ENCODE measurements around the gene NDUFA6. TPM values are rescaled to one million over a fixed set of nuclear protein-coding genes. Genes with fewer than 3 reads are reported as not detected.

NDUFA6 gene
- 62.5 TPM for total RNA-seq

DNA sequence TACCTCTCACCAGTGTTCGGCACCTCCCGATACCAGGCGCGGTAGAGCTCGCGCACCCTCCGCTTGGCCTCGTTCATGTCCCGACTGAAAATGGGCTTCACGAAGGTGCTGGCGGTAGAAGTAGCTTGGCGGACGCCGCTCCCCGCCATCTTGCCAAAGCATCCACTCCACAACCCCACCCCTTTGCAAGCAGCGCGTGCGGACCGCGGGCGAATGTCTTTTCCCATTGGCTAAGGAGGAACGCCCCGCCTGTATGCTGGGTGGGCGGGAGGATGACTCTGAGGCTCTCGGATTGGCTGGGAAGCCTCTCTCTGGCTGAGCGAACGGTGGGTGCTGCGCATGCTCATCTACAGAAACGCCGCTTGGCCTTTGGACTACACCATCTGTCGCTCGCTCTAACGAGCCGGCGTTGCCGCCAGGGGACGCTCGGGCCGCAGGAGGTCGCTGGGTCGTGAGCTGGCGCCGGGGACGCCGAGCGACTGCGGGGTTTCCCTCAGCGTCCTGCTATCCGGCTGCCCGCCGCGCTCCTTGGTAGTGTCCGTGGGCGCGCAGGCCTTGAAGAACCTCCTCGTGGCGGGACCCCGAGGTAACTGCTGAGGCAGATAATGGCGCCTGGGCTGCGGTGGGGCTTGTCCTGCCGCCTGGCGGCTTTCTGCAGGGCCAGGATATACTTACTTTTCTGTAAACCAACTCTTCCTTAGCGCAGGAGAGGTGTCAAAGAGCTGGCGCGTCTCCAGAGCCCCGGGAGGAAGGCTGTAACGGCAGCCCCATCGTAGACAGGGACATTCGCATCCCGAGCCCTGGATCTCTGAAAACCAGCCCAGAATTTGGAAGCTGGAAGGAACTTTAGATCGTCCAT lies at the start of gene NDUFA6:
TSS of gene NDUFA6 (minus strand) at position 177 of the 859 bp plus-strand sequence. CDS start at position 149, 28 bp downstream.

DNA sequence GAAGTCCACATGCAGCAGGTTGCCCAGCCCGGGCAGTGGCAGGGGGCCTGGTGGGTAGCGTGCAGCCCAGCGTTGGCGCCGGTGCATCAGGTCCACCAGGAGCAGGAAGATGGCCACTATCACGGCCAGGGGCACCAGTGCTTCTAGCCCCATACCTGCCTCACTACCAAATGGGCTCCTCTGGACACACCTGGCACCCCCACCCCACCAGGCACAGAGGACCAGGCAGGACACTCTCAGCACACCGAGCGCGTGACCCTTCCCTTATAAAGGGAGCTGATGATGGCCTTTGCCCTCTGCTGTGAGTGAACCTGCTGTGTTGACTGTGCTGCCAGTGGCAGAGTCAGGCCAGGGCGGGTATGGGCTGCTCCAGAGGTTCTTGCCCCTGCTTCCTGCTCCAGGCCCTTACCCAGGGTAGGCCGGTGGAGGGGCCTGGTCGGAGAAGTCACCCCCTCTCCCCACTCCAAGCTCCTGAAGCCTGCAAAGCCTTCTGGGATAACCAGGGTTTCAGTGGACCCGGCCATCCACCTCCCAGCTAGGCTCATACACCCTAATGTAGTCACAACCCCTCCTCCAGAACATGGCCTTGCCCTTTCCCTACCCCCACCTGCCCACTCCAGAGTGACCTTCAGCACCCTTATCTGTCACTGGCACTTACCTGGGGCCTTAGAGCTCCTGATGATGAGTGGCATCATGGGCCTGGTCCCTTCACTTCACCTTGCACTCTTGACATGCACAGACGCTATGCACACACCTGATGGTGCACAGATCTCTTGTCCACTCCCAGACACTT lies 40.3 kb upstream of the NDUFA6 start, which contains the start of gene CYP2D6:
TSS of gene CYP2D6 (minus strand) at position 172 of the 793 bp plus-strand sequence. CDS start at position 153, 19 bp downstream.

DNA sequence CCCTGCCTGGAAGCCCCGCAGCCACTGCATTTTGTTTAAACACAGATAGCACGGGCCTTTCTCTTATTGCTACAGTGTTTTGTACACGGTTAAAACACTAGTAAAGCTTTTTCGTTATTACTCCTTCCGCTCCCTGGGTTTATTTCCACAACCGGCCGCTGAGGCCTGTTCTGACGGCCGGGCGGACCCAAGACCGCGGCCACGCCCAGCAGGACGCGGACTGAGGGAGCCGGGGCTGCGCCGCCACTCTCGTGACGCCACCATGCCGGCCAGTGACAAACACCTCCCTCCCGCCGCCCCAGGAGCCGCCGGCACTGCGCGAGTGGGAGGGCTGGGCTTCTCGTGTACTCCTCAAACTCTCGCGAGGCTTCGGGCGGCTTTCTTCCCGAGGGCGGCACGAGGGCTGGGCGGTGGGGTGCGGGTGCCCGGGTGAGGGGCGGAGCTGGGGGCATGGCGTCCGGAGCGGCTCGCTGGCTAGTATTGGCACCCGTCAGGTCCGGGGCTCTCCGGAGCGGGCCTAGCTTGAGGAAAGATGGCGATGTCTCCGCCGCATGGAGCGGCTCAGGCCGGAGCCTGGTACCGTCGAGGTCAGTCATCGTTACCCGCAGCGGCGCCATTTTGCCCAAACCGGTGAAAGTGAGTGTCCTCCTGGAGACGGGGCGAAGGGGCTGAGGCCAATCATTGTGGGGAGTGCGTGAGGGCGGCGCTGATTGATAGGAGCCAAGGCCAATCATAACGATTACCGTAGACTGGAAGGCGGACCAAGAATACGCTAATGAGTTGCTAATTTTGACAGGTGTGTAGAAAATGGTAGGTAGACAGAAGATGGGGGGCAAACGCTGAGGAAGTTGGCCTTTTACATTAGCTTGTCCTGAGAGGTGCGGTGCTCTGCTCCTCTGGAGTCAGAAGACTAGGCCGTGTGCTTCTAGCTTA lies 11.0 kb downstream of the NDUFA6 start, which contains the start of gene SMDT1:
TSS of gene SMDT1 (plus strand) at position 382 of the 933 bp plus-strand sequence. CDS start at position 451, 69 bp downstream.

DNA sequence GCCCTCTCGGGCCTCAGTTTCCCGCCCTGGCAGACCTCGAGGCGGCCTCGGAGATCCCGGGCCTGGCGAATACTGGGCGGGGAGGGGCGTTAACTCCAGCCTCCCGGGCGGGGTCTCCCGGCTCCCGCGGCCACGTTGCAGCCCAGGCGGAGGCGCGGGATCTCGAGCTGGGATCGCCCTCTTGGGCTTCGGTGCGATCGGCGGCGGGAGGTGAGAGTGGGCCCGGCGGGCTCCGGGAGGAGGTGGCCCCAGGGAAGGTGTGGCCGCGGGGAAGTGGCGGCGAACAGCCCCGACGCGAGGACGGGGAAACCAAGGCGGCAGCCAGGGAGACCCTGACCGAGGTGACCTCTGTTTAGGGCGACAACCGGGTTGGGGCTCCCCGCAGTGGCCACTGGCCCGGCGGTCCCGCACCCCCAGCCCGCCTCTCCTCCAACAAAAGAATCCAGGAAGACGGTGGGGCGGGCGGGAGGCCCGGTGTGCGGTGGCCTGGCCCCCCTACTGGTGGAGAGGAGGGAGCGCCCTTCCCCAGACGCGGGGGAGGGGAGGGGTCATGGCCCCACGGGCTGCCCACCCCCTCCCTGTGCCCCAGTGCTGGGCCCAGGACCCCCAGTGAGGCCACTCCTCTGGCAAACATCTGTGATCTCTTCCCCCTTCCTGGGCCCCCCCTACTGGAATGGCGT lies 16.3 kb downstream of the NDUFA6 start, which contains the start of gene PHETA2:
TSS of gene PHETA2 (plus strand) at position 117 of the 680 bp plus-strand sequence. CDS start 3,046 bp downstream, outside the sequence.

DNA sequence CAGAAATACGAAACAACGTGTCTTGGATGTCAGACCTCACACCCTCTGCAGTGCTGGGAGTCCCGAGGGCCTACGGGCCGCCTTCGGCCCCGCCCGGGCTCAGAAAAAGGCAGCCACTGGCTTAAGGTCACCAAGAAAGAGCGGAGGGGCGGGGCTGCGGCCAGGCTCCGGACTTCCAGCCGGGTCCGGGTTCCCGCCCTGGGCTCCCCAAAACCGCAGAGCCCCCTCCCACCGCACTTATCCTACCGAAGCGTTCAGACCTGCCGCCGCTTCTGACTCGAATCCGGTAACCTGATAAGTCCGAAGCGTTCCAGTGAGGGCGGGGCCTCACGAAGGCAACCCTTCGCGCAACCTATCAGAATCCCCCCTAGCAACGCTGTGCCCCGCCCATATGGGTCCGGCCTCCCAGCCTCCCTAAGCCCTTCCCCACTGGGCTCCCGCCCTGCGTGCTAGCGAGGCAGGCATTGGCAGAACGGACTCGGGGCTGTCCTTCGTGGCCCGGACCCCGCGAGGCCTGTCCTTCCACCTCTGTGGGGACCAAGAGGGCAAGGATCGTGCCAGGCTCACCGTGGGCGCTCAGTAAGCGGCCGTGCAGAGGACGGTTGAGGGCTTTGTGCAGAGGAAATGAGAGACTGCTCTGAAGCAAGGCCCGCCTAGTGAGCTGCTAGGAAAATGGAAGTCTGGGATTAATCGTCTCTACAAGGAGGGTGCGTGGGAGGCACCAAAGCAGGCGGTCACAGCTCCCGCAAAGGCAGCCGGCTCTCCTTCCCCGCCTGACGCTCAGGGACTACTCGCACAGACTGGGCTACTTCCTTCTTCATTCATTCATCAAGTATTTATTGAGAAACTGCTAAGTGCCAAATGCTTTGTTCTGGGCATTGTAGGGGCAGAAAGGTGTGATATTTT lies 19.8 kb downstream of the NDUFA6 start, which contains the start of gene NAGA:
TSS of gene NAGA (minus strand) at position 296 of the 906 bp plus-strand sequence. CDS start 515 bp downstream, outside the sequence.

Other genes starting within 250 kb of the NDUFA6 start
- gene SHISA8, start 175.7 kb downstream of the NDUFA6 start, total RNA-seq: 0.55 TPM
- gene TNFRSF13C, start 164.0 kb downstream of the NDUFA6 start, total RNA-seq: 0.49 TPM
- gene CENPM, start 143.6 kb downstream of the NDUFA6 start, total RNA-seq: 11.3 TPM
- 47.3 TPM for gene SEPTIN3, start 121.3 kb downstream of the NDUFA6 start, total RNA-seq
- 8.6 TPM for gene WBP2NL, start 92.0 kb downstream of the NDUFA6 start, total RNA-seq
- gene NAGA, start 20.0 kb downstream of the NDUFA6 start, total RNA-seq: 32.5 TPM
- gene PHETA2, start 16.5 kb downstream of the NDUFA6 start, total RNA-seq: 18.1 TPM
- 19.1 TPM for gene SMDT1, start 11.1 kb downstream of the NDUFA6 start, total RNA-seq
- 3.3 TPM for gene CYP2D6, start 40.0 kb upstream of the NDUFA6 start, total RNA-seq
- 50.8 TPM for gene TCF20, start 179.9 kb upstream of the NDUFA6 start, total RNA-seq